SK-N-SH (cell line): ENCODE results near the gene CYP2B6. TPM values are rescaled to one million over a fixed set of nuclear protein-coding genes. Genes with fewer than 3 reads are reported as not detected.
"Not testable (repeated sequence)": the region's sequence is repeated elsewhere in the genome, so short reads cannot be mapped to it uniquely, and the experiment has no call there.

Experiments
- CTCF ChIA-PET: fragments of 300-600, 350-600 bp; formaldehyde crosslinking; extraction: SDS; loops from one replicate; lab custom pipeline; 2021; lab: Yijun Ruan, JAX
- POLR2A ChIA-PET: fragments of 350-600 bp; sonication (Branson Sonifier 250); formaldehyde crosslinking; extraction: SDS; loops from one replicate; lab custom pipeline; 2020; ENCODE audit warnings: antibody characterized with exemption, inconsistent platforms; lab: Yijun Ruan, JAX
- DNase-seq: peaks from one replicate; pipeline ENCODE4 v3.0.0; 2012
- H2AFZ ChIP-seq: fragments of 200-600 bp; sonication (generic); 2 replicates; pipeline ENCODE4 v1.8.1; 2016; ENCODE audit warnings: antibody characterized with exemption, mild to moderate bottlenecking, low read depth
- H3F3A ChIP-seq: fragments of 200-600 bp; sonication (generic); replicated peaks from 2 replicates; pipeline ENCODE3; 2016; ENCODE audit warnings: antibody characterized with exemption, mild to moderate bottlenecking; ENCODE audit not compliant: insufficient read depth
- H3K27ac ChIP-seq, 2 experiments: fragments of 200-500 bp in 1 of 2; fragments of 200-600 bp in 1 of 2; sonication (Bioruptor generic) in 1 of 2; sonication (generic), shearing (Covaris generic) in 1 of 2; 2 replicates each; pipeline versions ENCODE4 v1.5.1 to v1.6.1; 2014 to 2016; ENCODE audit warnings: low read depth in 2 of 2, inconsistent platforms in 1 of 2, low read length in 1 of 2, mild to moderate bottlenecking in 1 of 2, mixed read lengths in 1 of 2
- H3K27me3 ChIP-seq: fragments of 200-600 bp; sonication (generic), shearing (Covaris generic); 2 replicates; pipeline ENCODE4 v1.6.1; 2016; ENCODE audit warnings: mixed run types; ENCODE audit not compliant: insufficient read depth
- H3K36me3 ChIP-seq, 2 experiments: fragments of 200-500 bp in 1 of 2; fragments of 200-600 bp in 1 of 2; sonication (Bioruptor generic) in 1 of 2; sonication (generic) in 1 of 2; replicated peaks in 1 of 2; 2 replicates each; pipeline versions ENCODE3 to v1.5.1; 2014 to 2016; ENCODE audit warnings: low read length in 1 of 2, mild to moderate bottlenecking in 1 of 2; ENCODE audit not compliant: insufficient read depth in 2 of 2, control insufficient read depth in 1 of 2
- H3K4me1 ChIP-seq, 2 experiments: fragments of 200-500 bp in 1 of 2; fragments of 200-600 bp in 1 of 2; sonication (Bioruptor generic) in 1 of 2; sonication (generic), shearing (Covaris generic) in 1 of 2; 2 replicates each; pipeline versions ENCODE4 v1.5.1 to v1.6.1; 2014 to 2016; ENCODE audit warnings: low read depth in 1 of 2, low read length in 1 of 2, mixed run types in 1 of 2; ENCODE audit not compliant: insufficient read depth in 2 of 2, control insufficient read depth in 1 of 2
- H3K4me2 ChIP-seq: fragments of 200-600 bp; sonication (generic), shearing (Covaris generic); 2 replicates; pipeline ENCODE4 v1.6.1; 2017; ENCODE audit warnings: mixed run types
- H3K4me3 ChIP-seq, 2 experiments: fragments of 200-500 bp in 1 of 2; fragments of 200-600 bp in 1 of 2; sonication (Bioruptor generic) in 1 of 2; sonication (generic), shearing (Covaris generic) in 1 of 2; 2 replicates each; pipeline versions ENCODE4 v1.5.1 to v1.8.1; 2014 to 2016; ENCODE audit warnings: low read depth in 2 of 2, inconsistent platforms in 1 of 2, low read length in 1 of 2, mild to moderate bottlenecking in 1 of 2, mixed read lengths in 1 of 2, moderate library complexity in 1 of 2
- H3K79me2 ChIP-seq: fragments of 200-600 bp; sonication (generic); 2 replicates; pipeline ENCODE4 v1.8.1; 2017; ENCODE audit warnings: mild to moderate bottlenecking; ENCODE audit not compliant: insufficient read depth
- H3K9ac ChIP-seq: fragments of 200-600 bp; sonication (generic); 2 replicates; pipeline ENCODE4 v1.6.1; 2017; ENCODE audit warnings: mixed run types
- H3K9me2 ChIP-seq: fragments of 200-600 bp; sonication (generic); 2 replicates; pipeline ENCODE4 v1.6.1; 2017; ENCODE audit warnings: mixed run types
- H3K9me3 ChIP-seq: fragments of 200-600 bp; sonication (generic); 2 replicates; pipeline ENCODE4 v1.6.1; 2017; ENCODE audit warnings: mixed run types, mild to moderate bottlenecking, moderate library complexity
- H4K20me1 ChIP-seq: fragments of 200-600 bp; sonication (generic); 2 replicates; pipeline ENCODE4 v1.6.1; 2017; ENCODE audit warnings: mild to moderate bottlenecking, mixed run types; ENCODE audit not compliant: insufficient read depth
- EZH2phosphoT487 ChIP-seq: fragments of 200-600 bp; sonication (generic); IDR thresholded peaks from 2 replicates; pipeline ENCODE4 v1.6.1; 2017; ENCODE audit warnings: low read depth, mixed run types, mild to moderate bottlenecking, antibody characterized with exemption, moderate library complexity, borderline replicate concordance
- FOSL2 ChIP-seq: IDR thresholded peaks from 2 replicates; pipeline ENCODE4 v1.4.0; 2012; ENCODE audit warnings: low read depth, mild to moderate bottlenecking, moderate library complexity, borderline replicate concordance
- GABPA ChIP-seq: IDR thresholded peaks from 2 replicates; pipeline ENCODE4 v1.4.0; 2012; ENCODE audit warnings: low read depth, mild to moderate bottlenecking
- GATA2 ChIP-seq: sonication (generic); formaldehyde crosslinking; IDR thresholded peaks from 2 replicates; pipeline ENCODE4 v1.5.0; 2020; ENCODE audit warnings: mild to moderate bottlenecking, missing genetic modification reagents
- MEF2A ChIP-seq: IDR thresholded peaks from 2 replicates; pipeline ENCODE4 v1.4.0; 2012; ENCODE audit warnings: low read depth, borderline replicate concordance
- NRF1 ChIP-seq: IDR thresholded peaks from 2 replicates; pipeline ENCODE4 v1.6.1; 2012; ENCODE audit warnings: low read depth, mild to moderate bottlenecking, low read length
- RCOR1 ChIP-seq: fragments of 150-350 bp; IDR thresholded peaks from 2 replicates; pipeline ENCODE4 v1.6.1; 2017; ENCODE audit warnings: antibody characterized with exemption, low read length
- SIN3A ChIP-seq: IDR thresholded peaks from 2 replicates; pipeline ENCODE4 v1.6.1; 2012; ENCODE audit warnings: low read depth, mild to moderate bottlenecking, low read length, moderate library complexity, borderline replicate concordance
- SMC3 ChIP-seq: IDR thresholded peaks from 2 replicates; pipeline ENCODE4 v1.6.1; 2012; ENCODE audit warnings: low read depth, low read length, improper control_type of control experiment
- TCF12 ChIP-seq: IDR thresholded peaks from 2 replicates; pipeline ENCODE4 v1.4.0; 2012
- YY1 ChIP-seq: IDR thresholded peaks from 2 replicates; pipeline ENCODE4 v1.4.0; 2012; ENCODE audit warnings: low read depth, mild to moderate bottlenecking
- WGBS: methylation state at CpG from one replicate; pipeline ENCODE4 v1.1.6; 2017; ENCODE audit warnings: low lambda C conversion rate; 5-methylcytosine and 5-hydroxymethylcytosine counted together
- polyA plus RNA-seq, 3 experiments: library from polyadenylated mRNA; depleted of rRNA; stranded (reverse); fragments of >200 nt; gene quantifications; 2 replicates each; pipeline ENCODE4 v1.2.3, GENCODE V29; 2012
- TF ChIP-seq, protein P1 (sequence below): fragments of 200-600 bp; sonication (generic); IDR thresholded peaks from 2 replicates; pipeline ENCODE4 v1.6.1; 2017; ENCODE audit warnings: antibody characterized with exemption, mild to moderate bottlenecking, moderate library complexity
- TF ChIP-seq, protein P2 (sequence below): fragments of 150-350 bp; IDR thresholded peaks from 2 replicates; pipeline ENCODE4 v1.6.1; 2016; ENCODE audit warnings: mild to moderate bottlenecking, low read depth, low read length
- TF ChIP-seq, protein P3 (sequence below): IDR thresholded peaks from 2 replicates; pipeline ENCODE4 v1.6.1; 2012; ENCODE audit warnings: mild to moderate bottlenecking, low read depth, low read length, moderate library complexity

Gene CYP2B6
- polyA plus RNA-seq, 1 of the 3 experiments (the other 2 are of a cell fraction) = not detected

DNA sequence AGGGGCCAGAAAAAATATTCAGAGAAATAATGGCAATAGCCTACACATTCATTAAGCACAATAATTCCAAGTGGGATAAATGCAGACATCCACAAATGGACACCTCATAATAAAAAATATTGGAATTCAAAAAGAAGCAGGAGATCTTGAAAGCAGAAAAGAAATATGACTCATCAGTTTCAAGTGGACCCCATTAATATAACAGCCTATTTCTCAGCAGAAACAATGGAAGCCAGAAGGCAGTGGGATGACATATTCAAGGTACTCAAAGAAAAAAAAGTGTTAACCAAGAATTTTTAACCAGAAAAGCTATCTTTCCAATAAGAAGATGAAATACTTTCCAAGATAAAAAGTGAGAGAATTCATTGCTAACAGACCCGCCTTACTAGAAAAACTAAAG is 48.7 kb downstream of the CYP2B6 start:
- H3K9ac ChIP-seq = no peak overlapping the region
- H3K4me2 ChIP-seq = no peak overlapping the region
- WGBS = 19% methylated on average over 1 of the region's 1 CpG
- TF ChIP-seq NRF1 = no peak
- TF ChIP-seq, protein P1, sequence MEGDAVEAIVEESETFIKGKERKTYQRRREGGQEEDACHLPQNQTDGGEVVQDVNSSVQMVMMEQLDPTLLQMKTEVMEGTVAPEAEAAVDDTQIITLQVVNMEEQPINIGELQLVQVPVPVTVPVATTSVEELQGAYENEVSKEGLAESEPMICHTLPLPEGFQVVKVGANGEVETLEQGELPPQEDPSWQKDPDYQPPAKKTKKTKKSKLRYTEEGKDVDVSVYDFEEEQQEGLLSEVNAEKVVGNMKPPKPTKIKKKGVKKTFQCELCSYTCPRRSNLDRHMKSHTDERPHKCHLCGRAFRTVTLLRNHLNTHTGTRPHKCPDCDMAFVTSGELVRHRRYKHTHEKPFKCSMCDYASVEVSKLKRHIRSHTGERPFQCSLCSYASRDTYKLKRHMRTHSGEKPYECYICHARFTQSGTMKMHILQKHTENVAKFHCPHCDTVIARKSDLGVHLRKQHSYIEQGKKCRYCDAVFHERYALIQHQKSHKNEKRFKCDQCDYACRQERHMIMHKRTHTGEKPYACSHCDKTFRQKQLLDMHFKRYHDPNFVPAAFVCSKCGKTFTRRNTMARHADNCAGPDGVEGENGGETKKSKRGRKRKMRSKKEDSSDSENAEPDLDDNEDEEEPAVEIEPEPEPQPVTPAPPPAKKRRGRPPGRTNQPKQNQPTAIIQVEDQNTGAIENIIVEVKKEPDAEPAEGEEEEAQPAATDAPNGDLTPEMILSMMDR = no peak
- TF ChIP-seq GABPA = no peak
- no peak for TF ChIP-seq MEF2A
- H2AFZ ChIP-seq = no peak overlapping the region
- no peaks in the 10 kb centered on the region for H3K79me2 ChIP-seq
- H3K4me1 ChIP-seq = no peaks in the 10 kb centered on the region
- no peaks in the 10 kb centered on the region for H4K20me1 ChIP-seq
- H3K27me3 ChIP-seq = peaks cover 15% of the 10 kb centered on the region
- ChIA-PET POLR2A (no interaction called here), CTCF (no interaction called here)
- H3K9me3 ChIP-seq = no peaks in the 10 kb centered on the region
- no peak for DNase-seq
- H3K27ac ChIP-seq = no peak overlapping the region
- H3F3A ChIP-seq = no peaks in the 10 kb centered on the region
- H3K36me3 ChIP-seq = no peaks in the 10 kb centered on the region
- no peak overlapping the region for H3K4me3 ChIP-seq
- no peaks in the 10 kb centered on the region for H3K9me2 ChIP-seq

DNA sequence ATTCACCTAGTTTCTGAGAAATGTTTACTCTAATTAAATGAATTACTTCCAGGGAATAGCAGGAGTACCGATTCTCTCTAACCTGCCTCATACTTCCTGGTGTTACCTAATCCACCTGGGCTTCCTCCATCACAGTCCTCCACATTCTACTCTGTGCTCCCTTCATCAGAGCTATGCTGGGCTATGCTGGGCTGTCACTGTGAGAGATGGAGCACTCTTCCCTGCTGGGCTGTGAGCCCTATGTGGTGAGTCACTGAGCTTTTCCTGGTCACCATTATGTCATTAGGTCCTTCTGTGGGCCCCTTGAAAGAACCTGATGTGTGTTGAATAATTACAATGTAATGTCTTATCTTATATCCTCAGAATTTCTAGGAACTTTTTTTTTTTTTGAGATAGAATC is 54.0 kb downstream of the CYP2B6 start:
- H4K20me1 ChIP-seq, H3K79me2 ChIP-seq, H3K4me2 ChIP-seq, POLR2A ChIA-PET, H3F3A ChIP-seq, DNase-seq, CTCF ChIA-PET, H3K9me2 ChIP-seq, H3K4me1 ChIP-seq, H3K9ac ChIP-seq, H3K36me3 ChIP-seq, H3K4me3 ChIP-seq, H3K9me3 ChIP-seq, H2AFZ ChIP-seq, H3K27ac ChIP-seq: not testable (repeated sequence)
- H3K27me3 ChIP-seq = peaks cover 51% of the 10 kb centered on the region
- 5% methylated on average over 1 of the region's 1 CpG for WGBS

DNA sequence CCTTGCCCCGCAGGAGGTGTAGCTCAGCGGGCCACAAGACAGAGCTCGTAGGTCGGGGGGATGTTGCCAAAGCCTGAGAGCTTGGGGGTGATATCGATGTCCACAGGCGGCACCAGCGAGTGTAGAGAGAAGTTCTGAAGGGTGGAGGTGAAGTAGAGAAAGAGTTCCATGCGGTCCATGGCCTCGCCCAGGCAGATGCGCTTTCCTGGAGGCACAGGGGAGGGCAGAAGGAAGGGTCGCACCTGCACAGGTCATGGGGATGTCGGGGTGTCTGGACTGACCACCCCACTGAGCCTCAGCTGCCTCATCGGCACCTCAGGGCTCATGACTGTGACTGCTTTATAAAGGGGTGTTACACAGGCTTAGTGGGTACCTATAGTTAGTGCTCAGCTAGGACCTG is 59.3 kb downstream of the CYP2B6 start:
- no peak overlapping the region for H3K4me3 ChIP-seq
- 9% methylated on average over 13 of the region's 13 CpGs for WGBS
- TF ChIP-seq YY1 (no peak), GATA2 (CRISPR knock-in tag) (no peak), RCOR1 (no peak), GABPA (no peak), SMC3 (no peak), EZH2phosphoT487 (no peak), FOSL2 (no peak), SIN3A (no peak), TCF12 (no peak)
- TF ChIP-seq, protein P2, sequence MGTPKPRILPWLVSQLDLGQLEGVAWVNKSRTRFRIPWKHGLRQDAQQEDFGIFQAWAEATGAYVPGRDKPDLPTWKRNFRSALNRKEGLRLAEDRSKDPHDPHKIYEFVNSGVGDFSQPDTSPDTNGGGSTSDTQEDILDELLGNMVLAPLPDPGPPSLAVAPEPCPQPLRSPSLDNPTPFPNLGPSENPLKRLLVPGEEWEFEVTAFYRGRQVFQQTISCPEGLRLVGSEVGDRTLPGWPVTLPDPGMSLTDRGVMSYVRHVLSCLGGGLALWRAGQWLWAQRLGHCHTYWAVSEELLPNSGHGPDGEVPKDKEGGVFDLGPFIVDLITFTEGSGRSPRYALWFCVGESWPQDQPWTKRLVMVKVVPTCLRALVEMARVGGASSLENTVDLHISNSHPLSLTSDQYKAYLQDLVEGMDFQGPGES = no peak
- TF ChIP-seq, protein P3, sequence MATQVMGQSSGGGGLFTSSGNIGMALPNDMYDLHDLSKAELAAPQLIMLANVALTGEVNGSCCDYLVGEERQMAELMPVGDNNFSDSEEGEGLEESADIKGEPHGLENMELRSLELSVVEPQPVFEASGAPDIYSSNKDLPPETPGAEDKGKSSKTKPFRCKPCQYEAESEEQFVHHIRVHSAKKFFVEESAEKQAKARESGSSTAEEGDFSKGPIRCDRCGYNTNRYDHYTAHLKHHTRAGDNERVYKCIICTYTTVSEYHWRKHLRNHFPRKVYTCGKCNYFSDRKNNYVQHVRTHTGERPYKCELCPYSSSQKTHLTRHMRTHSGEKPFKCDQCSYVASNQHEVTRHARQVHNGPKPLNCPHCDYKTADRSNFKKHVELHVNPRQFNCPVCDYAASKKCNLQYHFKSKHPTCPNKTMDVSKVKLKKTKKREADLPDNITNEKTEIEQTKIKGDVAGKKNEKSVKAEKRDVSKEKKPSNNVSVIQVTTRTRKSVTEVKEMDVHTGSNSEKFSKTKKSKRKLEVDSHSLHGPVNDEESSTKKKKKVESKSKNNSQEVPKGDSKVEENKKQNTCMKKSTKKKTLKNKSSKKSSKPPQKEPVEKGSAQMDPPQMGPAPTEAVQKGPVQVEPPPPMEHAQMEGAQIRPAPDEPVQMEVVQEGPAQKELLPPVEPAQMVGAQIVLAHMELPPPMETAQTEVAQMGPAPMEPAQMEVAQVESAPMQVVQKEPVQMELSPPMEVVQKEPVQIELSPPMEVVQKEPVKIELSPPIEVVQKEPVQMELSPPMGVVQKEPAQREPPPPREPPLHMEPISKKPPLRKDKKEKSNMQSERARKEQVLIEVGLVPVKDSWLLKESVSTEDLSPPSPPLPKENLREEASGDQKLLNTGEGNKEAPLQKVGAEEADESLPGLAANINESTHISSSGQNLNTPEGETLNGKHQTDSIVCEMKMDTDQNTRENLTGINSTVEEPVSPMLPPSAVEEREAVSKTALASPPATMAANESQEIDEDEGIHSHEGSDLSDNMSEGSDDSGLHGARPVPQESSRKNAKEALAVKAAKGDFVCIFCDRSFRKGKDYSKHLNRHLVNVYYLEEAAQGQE = no peak
- TF ChIP-seq, protein P1 = no peak
- CTCF ChIA-PET = no interaction called here
- H3K4me2 ChIP-seq = no peak overlapping the region
- no peaks in the 10 kb centered on the region for H4K20me1 ChIP-seq
- peaks cover 82% of the 10 kb centered on the region; the same call in 1 of the 2 replicates for H3K27me3 ChIP-seq
- H3K9ac ChIP-seq = no peak overlapping the region
- H3K36me3 ChIP-seq = no peaks in the 10 kb centered on the region
- DNase-seq = no peak
- H3K27ac ChIP-seq = no peak overlapping the region
- H3K9me3 ChIP-seq = no peaks in the 10 kb centered on the region
- no peaks in the 10 kb centered on the region for H3K4me1 ChIP-seq
- no peak overlapping the region for H2AFZ ChIP-seq
- POLR2A ChIA-PET = no interaction called here
- H3F3A ChIP-seq = no peaks in the 10 kb centered on the region
- no peaks in the 10 kb centered on the region for H3K79me2 ChIP-seq
- no peaks in the 10 kb centered on the region for H3K9me2 ChIP-seq
